ENCODE measurements around the gene PDAP1. TPM values are rescaled to one million over a fixed set of nuclear protein-coding genes. Genes with fewer than 3 reads are reported as not detected.
"Not testable (repeated sequence)": the region's sequence is repeated elsewhere in the genome, so short reads cannot be mapped to it uniquely, and the experiment has no call there.

PDAP1 gene
- total RNA-seq, 1 experiment from 2014 or later: 180 TPM

DNA sequence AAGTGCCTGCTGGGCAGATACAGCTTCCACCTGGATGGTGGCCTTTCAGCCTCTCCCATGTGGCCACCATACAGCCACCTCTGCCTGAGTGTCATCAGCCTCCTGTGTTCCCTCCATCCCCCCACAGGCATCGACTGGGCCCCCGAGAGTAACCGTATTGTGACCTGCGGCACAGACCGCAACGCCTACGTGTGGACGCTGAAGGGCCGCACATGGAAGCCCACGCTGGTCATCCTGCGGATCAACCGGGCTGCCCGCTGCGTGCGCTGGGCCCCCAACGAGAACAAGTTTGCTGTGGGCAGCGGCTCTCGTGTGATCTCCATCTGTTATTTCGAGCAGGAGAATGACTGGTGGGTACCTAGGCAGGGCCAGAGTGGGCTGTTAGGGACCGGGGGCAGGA, 20.5 kb downstream of the PDAP1 start:
- Histone ChIP-seq H3K9me2 (ENCODE audit: insufficient read depth) (no peaks in the 10 kb centered on the region), H3K9me3 (ENCODE audit: insufficient read depth, low read depth) (no peaks in the 10 kb centered on the region), H3K79me2 (ENCODE audit: low read depth) (0 out of 2 replicates have a peak, but pooled peaks cover 4% of the 10 kb centered on the region), H2AFZ (no peak overlapping the region), H4K20me1 (ENCODE audit: insufficient read depth) (peaks cover 13% of the 10 kb centered on the region), H3K4me1 (replicated peaks; ENCODE audit: insufficient read depth) (no peaks in the 10 kb centered on the region), H3F3A (ENCODE audit: insufficient read depth, low read depth) (peaks cover 6% of the 10 kb centered on the region; the same call in 1 of the 2 replicates), H3K27ac (no peak overlapping the region), H3K4me3 (no peak overlapping the region), H3K4me2 (no peak overlapping the region), H3K27me3 (ENCODE audit: insufficient read depth, low read depth) (no peaks in the 10 kb centered on the region), H3K36me3 (ENCODE audit: low read depth) (no peaks in the 10 kb centered on the region; the same call in 1 of the 2 replicates)
- POLR2A ChIA-PET (ENCODE audit: unreplicated experiment): interaction anchor here (0.6 kb wide), 1 partner anchor 676 kb away, joined by 7 read pairs; no protein-coding TSS in a partner anchor
- TF ChIP-seq EZH2 (IDR thresholded peaks at IDR 0.05; ENCODE audit: low read depth): no peak
- TF ChIP-seq, protein P1, sequence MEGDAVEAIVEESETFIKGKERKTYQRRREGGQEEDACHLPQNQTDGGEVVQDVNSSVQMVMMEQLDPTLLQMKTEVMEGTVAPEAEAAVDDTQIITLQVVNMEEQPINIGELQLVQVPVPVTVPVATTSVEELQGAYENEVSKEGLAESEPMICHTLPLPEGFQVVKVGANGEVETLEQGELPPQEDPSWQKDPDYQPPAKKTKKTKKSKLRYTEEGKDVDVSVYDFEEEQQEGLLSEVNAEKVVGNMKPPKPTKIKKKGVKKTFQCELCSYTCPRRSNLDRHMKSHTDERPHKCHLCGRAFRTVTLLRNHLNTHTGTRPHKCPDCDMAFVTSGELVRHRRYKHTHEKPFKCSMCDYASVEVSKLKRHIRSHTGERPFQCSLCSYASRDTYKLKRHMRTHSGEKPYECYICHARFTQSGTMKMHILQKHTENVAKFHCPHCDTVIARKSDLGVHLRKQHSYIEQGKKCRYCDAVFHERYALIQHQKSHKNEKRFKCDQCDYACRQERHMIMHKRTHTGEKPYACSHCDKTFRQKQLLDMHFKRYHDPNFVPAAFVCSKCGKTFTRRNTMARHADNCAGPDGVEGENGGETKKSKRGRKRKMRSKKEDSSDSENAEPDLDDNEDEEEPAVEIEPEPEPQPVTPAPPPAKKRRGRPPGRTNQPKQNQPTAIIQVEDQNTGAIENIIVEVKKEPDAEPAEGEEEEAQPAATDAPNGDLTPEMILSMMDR (conservative IDR thresholded peaks at IDR 0.05): no peak
- BruUV-seq (replicated peaks): no TSS peak
- DNase-seq: no peak
- intact Hi-C loops (cut with micrococcal nuclease; ENCODE audit: unreplicated experiment): loop anchor here (1.0 kb wide), 1 partner anchor 23 kb away; no protein-coding TSS in a partner anchor
- CTCF ChIA-PET: no interaction called here

DNA sequence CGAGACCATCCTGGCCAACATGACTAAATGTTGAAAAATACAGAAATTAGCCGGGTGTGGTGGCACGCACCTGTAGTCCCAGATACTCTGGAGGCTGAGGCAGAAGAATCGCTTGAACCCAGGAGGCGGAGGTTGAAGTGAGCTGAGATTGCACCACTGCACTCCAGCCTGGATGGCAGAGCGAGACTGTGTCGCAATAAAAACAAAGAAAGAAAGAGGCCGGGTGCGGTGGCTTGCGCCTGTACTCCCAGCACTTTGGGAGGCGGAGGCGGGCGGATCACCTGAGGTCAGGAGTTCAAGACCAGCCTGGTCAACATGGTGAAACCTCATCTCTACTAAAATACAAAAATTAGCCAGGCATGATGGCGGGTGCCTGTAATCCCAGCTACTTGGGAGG, 21.2 kb downstream of the PDAP1 start:
- CTCF ChIA-PET; H3K9me2 ChIP-seq (ENCODE audit: insufficient read depth); POLR2A ChIA-PET (ENCODE audit: unreplicated experiment); H3K27ac ChIP-seq; H3K79me2 ChIP-seq (ENCODE audit: low read depth); H2AFZ ChIP-seq; H3K4me2 ChIP-seq; DNase-seq; BruUV-seq (replicated peaks); H3K36me3 ChIP-seq (ENCODE audit: low read depth); H3K9me3 ChIP-seq (ENCODE audit: insufficient read depth, low read depth); H3K4me1 ChIP-seq (replicated peaks; ENCODE audit: insufficient read depth); H3K4me3 ChIP-seq; H3K27me3 ChIP-seq (ENCODE audit: insufficient read depth, low read depth); H3F3A ChIP-seq (ENCODE audit: insufficient read depth, low read depth): not testable (repeated sequence)
- peaks cover 14% of the 10 kb centered on the region for H4K20me1 ChIP-seq (ENCODE audit: insufficient read depth)
- intact Hi-C loops (cut with micrococcal nuclease; ENCODE audit: unreplicated experiment): loop anchor here (1.0 kb wide), 1 partner anchor 22 kb away; no protein-coding TSS in a partner anchor

DNA sequence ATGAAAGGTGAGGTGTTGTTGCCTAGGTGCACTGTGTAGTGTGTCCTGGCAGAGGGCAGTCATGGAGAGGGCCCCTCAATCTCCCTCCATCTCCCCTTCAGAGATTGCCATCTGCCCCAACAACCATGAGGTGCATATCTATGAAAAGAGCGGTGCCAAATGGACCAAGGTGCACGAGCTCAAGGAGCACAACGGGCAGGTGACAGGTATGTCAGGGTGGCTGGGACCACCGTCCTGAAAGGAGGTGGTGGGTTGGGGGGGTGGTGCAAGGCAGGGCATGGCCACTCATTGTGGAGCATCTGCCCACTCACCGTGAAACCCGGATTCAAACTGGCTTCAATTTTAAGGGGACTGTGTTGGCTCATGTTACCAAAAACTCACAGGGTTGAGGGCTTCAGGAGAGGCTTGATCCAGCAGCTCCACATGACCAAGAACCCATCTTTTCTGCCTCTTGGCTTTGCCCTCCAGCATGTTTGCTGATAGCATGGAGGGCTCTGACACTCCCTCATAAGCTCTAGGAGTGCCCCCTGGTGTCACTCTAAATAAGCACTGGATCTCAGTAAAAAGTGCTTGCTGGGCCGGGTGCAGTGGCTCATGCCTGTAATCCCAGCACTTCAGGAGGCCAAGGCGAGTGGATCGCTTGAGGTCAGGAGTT, 21.7 kb downstream of the PDAP1 start:
- Histone ChIP-seq H3K36me3 (ENCODE audit: low read depth) (no peaks in the 10 kb centered on the region; the same call in 1 of the 2 replicates), H3K79me2 (ENCODE audit: low read depth) (0 out of 2 replicates have a peak, but pooled peaks cover 4% of the 10 kb centered on the region), H3K9me2 (ENCODE audit: insufficient read depth) (no peaks in the 10 kb centered on the region), H4K20me1 (ENCODE audit: insufficient read depth) (peaks cover 14% of the 10 kb centered on the region), H3K27me3 (ENCODE audit: insufficient read depth, low read depth) (no peaks in the 10 kb centered on the region), H2AFZ (no peak overlapping the region), H3K9me3 (ENCODE audit: insufficient read depth, low read depth) (no peaks in the 10 kb centered on the region), H3K4me3 (no peak overlapping the region), H3K4me1 (replicated peaks; ENCODE audit: insufficient read depth) (no peaks in the 10 kb centered on the region), H3K4me2 (no peak overlapping the region), H3K27ac (no peak overlapping the region), H3F3A (ENCODE audit: insufficient read depth, low read depth) (peaks cover 5% of the 10 kb centered on the region; the same call in 1 of the 2 replicates)
- CTCF ChIA-PET: interaction anchor here (0.6 kb wide), 1 partner anchor 22 kb away, joined by 3 read pairs; no protein-coding TSS in a partner anchor
- POLR2A ChIA-PET (ENCODE audit: unreplicated experiment): no interaction called here
- BruUV-seq (replicated peaks): no TSS peak
- DNase-seq: no peak
- intact Hi-C loops (cut with micrococcal nuclease; ENCODE audit: unreplicated experiment): loop anchor here (1.0 kb wide), 1 partner anchor 21 kb away; no protein-coding TSS in a partner anchor
- TF ChIP-seq, protein P1 (conservative IDR thresholded peaks at IDR 0.05): no peak
- TF ChIP-seq EZH2 (IDR thresholded peaks at IDR 0.05; ENCODE audit: low read depth): no peak
